ENCODE results near the gene ATF4.

- TF ChIP-seq SP1 (IDR thresholded peaks at IDR 0.05; ENCODE audit: low read depth) (no peak), CTCF (IDR thresholded peaks at IDR 0.05 in 2 of 3, conservative IDR thresholded peaks at IDR 0.05 in 1 of 3; ENCODE audit: borderline replicate concordance in 1 of 3, insufficient read depth in 1 of 3, low read depth in 2 of 3, low read length in 2 of 3) (no peak), POLR2AphosphoS5 (IDR thresholded peaks at IDR 0.05; ENCODE audit: low read depth, low read length) (no peak), REST (IDR thresholded peaks at IDR 0.05; ENCODE audit: low read depth) (no peak), EZH2phosphoT487 (IDR thresholded peaks at IDR 0.05; ENCODE audit: borderline replicate concordance) (no peak)
Measured at GRCh38 chr22:39556970-39557841, 36.8 kb downstream of the ATF4 start.
